ENCODE data around the gene FAM222A. TPM values are rescaled to one million over a fixed set of nuclear protein-coding genes. Genes with fewer than 3 reads are reported as not detected.

The FAM222A gene
- total RNA-seq, 1 experiment from 2014 or later = 3.1 TPM

GRCh38 chr12:109673884-109674283, 39.7 kb upstream of the FAM222A start:
- Histone ChIP-seq H3K4me1 (replicated peaks; ENCODE audit: insufficient read depth) (no peaks in the 10 kb centered on the region), H3K79me2 (ENCODE audit: low read depth) (no peaks in the 10 kb centered on the region), H3K27ac (no peak overlapping the region), H3K9me2 (ENCODE audit: insufficient read depth) (no peaks in the 10 kb centered on the region), H2AFZ (no peak overlapping the region), H4K20me1 (ENCODE audit: insufficient read depth) (no peaks in the 10 kb centered on the region), H3F3A (ENCODE audit: insufficient read depth, low read depth) (no peaks in the 10 kb centered on the region), H3K36me3 (ENCODE audit: low read depth) (no peaks in the 10 kb centered on the region), H3K27me3 (ENCODE audit: insufficient read depth, low read depth) (peaks cover 57% of the 10 kb centered on the region), H3K4me3 (no peak overlapping the region), H3K9me3 (ENCODE audit: insufficient read depth, low read depth) (no peaks in the 10 kb centered on the region), H3K4me2 (no peak overlapping the region)
- POLR2A ChIA-PET (ENCODE audit: unreplicated experiment) = no interaction called here
- CTCF ChIA-PET = no interaction called here
- no TSS peak for BruUV-seq (replicated peaks)
- DNase-seq = no peak
- intact Hi-C loops (cut with micrococcal nuclease; ENCODE audit: unreplicated experiment) = no loop called here
- no peak for TF ChIP-seq EZH2 (IDR thresholded peaks at IDR 0.05; ENCODE audit: low read depth)
- TF ChIP-seq, protein P1, sequence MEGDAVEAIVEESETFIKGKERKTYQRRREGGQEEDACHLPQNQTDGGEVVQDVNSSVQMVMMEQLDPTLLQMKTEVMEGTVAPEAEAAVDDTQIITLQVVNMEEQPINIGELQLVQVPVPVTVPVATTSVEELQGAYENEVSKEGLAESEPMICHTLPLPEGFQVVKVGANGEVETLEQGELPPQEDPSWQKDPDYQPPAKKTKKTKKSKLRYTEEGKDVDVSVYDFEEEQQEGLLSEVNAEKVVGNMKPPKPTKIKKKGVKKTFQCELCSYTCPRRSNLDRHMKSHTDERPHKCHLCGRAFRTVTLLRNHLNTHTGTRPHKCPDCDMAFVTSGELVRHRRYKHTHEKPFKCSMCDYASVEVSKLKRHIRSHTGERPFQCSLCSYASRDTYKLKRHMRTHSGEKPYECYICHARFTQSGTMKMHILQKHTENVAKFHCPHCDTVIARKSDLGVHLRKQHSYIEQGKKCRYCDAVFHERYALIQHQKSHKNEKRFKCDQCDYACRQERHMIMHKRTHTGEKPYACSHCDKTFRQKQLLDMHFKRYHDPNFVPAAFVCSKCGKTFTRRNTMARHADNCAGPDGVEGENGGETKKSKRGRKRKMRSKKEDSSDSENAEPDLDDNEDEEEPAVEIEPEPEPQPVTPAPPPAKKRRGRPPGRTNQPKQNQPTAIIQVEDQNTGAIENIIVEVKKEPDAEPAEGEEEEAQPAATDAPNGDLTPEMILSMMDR (conservative IDR thresholded peaks at IDR 0.05) = no peak

- peaks cover 43% of the 10 kb centered on the region for H3K27me3 ChIP-seq (ENCODE audit: insufficient read depth, low read depth)
- no peaks in the 10 kb centered on the region for H4K20me1 ChIP-seq (ENCODE audit: insufficient read depth)
- TF ChIP-seq, protein P1 (conservative IDR thresholded peaks at IDR 0.05) = no peak
- TF ChIP-seq EZH2 (IDR thresholded peaks at IDR 0.05; ENCODE audit: low read depth) = no peak
- no peaks in the 10 kb centered on the region for H3F3A ChIP-seq (ENCODE audit: insufficient read depth, low read depth)
- no peaks in the 10 kb centered on the region for H3K9me3 ChIP-seq (ENCODE audit: insufficient read depth, low read depth)
- no peak overlapping the region for H2AFZ ChIP-seq
- no peaks in the 10 kb centered on the region for H3K9me2 ChIP-seq (ENCODE audit: insufficient read depth)
- BruUV-seq (replicated peaks) = no TSS peak
- H3K4me2 ChIP-seq = no peak overlapping the region
- no peak overlapping the region for H3K27ac ChIP-seq
- H3K36me3 ChIP-seq (ENCODE audit: low read depth) = no peaks in the 10 kb centered on the region
- no peak for DNase-seq
- CTCF ChIA-PET = no interaction called here
- POLR2A ChIA-PET (ENCODE audit: unreplicated experiment) = no interaction called here
- H3K79me2 ChIP-seq (ENCODE audit: low read depth) = no peaks in the 10 kb centered on the region
- H3K4me3 ChIP-seq = no peak overlapping the region
- intact Hi-C loops (cut with micrococcal nuclease; ENCODE audit: unreplicated experiment) = no loop called here
- no peaks in the 10 kb centered on the region for H3K4me1 ChIP-seq (replicated peaks; ENCODE audit: insufficient read depth)
Measured at GRCh38 chr12:109675411-109675810, 38.2 kb upstream of the FAM222A start.

DNA sequence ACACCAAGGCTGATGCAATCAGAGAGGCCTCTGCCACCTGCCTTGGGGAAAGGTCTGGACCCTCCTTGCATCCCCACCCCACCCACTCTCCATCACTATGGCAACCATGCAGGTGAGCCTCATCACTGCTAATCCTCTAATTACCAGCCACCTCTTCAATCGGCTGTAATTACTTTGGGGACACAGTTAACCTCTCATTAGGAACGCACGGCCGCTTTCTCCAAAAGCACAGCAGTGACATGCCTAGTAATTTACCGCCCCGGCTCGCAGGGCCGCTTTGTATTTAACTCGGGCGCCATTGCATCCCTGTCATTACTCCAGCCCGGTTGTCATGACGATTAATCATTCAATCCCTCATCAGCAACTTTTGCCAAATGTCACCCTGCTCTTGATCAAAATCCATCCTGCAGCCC, 36.3 kb upstream of the FAM222A start:
- H3K4me2 ChIP-seq = no peak overlapping the region
- H3F3A ChIP-seq (ENCODE audit: insufficient read depth, low read depth) = no peaks in the 10 kb centered on the region; the same call in 1 of the 2 replicates
- no peaks in the 10 kb centered on the region for H3K9me3 ChIP-seq (ENCODE audit: insufficient read depth, low read depth)
- no TSS peak for BruUV-seq (replicated peaks)
- ChIA-PET POLR2A (ENCODE audit: unreplicated experiment) (no interaction called here), CTCF (no interaction called here)
- H2AFZ ChIP-seq = no peak overlapping the region
- H3K27me3 ChIP-seq (ENCODE audit: insufficient read depth, low read depth) = peaks cover 34% of the 10 kb centered on the region; the same call in 1 of the 2 replicates
- no peaks in the 10 kb centered on the region for H3K9me2 ChIP-seq (ENCODE audit: insufficient read depth)
- DNase-seq = no peak
- no peaks in the 10 kb centered on the region for H4K20me1 ChIP-seq (ENCODE audit: insufficient read depth)
- no peak overlapping the region for H3K27ac ChIP-seq
- H3K79me2 ChIP-seq (ENCODE audit: low read depth) = no peaks in the 10 kb centered on the region
- intact Hi-C loops (cut with micrococcal nuclease; ENCODE audit: unreplicated experiment) = no loop called here
- no peaks in the 10 kb centered on the region for H3K36me3 ChIP-seq (ENCODE audit: low read depth)
- TF ChIP-seq EZH2 (IDR thresholded peaks at IDR 0.05; ENCODE audit: low read depth) = no peak
- TF ChIP-seq, protein P1 (conservative IDR thresholded peaks at IDR 0.05) = no peak
- no peak overlapping the region for H3K4me3 ChIP-seq
- 0 out of 2 replicates have a peak, but pooled peaks cover 5% of the 10 kb centered on the region for H3K4me1 ChIP-seq (replicated peaks; ENCODE audit: insufficient read depth)

Data from PC-9 (cell line).